ENCODE results near the gene ITPR2.
"Not testable (repeated sequence)": the region's sequence is repeated elsewhere in the genome, so short reads cannot be mapped to it uniquely, and the experiment has no call there.

ITPR2 gene

GRCh38 chr12:26700430-26700829 lies 132.6 kb downstream of the ITPR2 start:
- DNase-seq = no peak
- ATAC-seq = no peak

GRCh38 chr12:26699237-26699636 lies 133.8 kb downstream of the ITPR2 start:
- DNase-seq (no peak), ATAC-seq (no peak)

DNA sequence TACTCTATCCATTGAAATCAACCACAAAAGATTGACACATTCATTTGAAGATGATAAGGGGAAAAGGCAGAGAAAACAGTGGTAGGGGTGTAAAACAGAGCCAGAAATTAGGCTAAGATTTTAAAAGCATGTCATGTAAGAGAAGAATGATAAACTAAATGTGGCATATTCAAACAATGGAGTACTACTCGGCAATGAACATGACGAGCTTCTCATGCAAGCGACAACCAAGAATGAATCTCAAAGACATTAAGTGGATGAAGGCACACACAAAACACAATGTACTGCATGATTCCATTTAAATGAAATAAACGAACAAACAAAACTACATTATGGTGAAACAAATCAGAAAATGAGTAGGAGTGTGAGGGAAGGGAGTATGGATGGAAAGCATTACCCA lies 134.8 kb downstream of the ITPR2 start:
- no peak for ATAC-seq
- no peak for DNase-seq

- no peak for ATAC-seq
- no peak for DNase-seq
Measured at GRCh38 chr12:26697217-26697616, 135.8 kb downstream of the ITPR2 start.

DNA sequence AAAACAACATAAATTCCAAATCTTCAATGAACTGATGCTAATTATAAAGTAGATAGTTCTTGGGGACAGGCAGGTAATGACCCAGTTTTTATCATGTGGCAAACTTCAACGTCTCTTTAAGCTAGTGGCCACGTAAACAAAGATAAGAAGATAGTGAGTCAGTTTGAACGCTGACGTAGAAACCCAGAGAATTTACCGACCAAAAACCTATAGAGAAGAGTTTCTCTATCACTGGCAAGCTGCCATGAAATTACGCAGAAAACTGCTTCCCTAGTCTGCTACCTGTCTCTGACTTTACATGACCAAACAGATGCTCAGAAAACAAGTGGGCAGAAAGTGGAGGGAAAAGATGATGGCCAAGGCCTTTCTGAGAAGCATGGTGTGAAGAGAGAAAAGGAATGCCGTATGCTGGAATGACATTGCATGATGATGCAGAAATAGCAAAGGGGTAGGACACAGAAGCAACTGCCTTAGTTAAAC lies 136.3 kb downstream of the ITPR2 start:
- no peak for ATAC-seq
- no peak for DNase-seq

DNA sequence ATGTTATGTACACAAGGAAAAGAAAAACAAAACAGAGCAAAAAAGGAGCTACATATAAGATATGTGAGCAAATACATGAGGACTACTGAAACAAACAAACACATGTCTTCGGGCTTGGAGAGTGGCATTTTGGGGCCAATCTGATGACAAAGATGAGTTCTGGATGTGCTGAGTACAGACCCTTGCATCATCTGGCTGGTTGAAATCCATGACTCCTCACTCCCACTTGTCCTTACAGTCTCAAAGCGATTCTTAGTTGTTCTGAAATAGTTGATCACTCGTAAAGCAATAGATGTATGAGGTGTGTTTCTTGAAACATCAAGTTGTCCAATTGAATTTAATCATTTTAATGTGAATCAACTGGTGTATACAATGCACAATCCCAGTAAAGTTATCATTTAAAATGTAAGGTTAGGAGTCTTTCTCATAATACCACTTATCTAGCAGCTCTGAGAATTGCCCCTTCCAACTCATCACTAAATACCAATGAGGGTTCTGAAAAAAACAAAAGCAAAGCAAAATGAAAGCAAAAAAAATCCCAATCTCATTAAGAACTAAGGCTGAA lies 136.9 kb downstream of the ITPR2 start:
- no peak for DNase-seq
- ATAC-seq = no peak

DNA sequence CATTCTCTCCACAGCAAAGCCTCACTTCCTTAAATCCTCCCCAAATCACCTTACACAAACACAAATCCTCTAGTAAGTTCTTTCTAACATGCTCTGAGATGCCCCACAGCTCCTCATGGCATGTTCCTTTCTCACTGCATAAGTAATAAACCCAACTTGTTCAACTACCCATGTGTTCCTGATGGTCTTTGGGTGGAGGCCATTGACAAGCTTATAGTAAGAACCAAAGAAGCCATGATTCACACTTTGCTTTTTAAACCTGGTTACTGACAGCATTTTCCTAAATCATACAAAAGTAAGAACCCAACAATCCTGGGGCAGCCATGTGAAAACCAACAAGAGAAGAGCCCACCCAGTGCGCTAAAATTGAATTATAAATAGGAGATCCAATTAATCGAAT lies 138.6 kb downstream of the ITPR2 start:
- DNase-seq (no peak), ATAC-seq (no peak)

- DNase-seq (no peak), ATAC-seq (no peak)
Measured at GRCh38 chr12:26692407-26692806, 140.6 kb downstream of the ITPR2 start.

- ATAC-seq (no peak), DNase-seq (no peak)
Measured at GRCh38 chr12:26691234-26691970, 141.6 kb downstream of the ITPR2 start.

- ATAC-seq (no peak), DNase-seq (no peak)
Measured at GRCh38 chr12:26690601-26691000, 142.4 kb downstream of the ITPR2 start.

DNA sequence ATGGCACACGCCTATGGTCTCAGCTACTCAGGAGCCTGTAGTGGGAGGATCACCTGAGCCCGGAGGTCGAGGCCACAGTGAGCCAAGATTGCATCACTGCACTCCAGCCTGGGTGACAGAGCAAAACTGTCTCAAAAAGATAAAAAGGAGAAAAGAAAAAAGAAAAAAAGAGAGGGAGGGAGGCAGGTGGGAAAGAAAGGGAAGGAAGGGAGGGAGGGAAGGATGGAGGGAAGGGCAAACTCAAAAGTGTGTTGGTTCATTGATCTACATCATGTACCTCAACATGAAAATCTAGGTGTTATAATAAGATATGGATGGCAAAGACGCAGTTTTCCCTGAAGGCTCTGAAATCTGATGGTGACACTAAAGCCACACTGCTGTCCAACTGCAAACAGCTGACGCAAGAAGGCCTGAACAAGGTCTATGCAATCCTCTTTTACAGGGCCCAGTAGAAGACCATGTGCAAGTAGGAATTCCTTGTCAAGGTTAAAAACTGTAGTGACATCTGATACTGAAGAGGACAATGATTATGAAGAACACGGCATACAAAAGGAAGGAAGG lies 143.6 kb downstream of the ITPR2 start:
- no peak for ATAC-seq
- no peak for DNase-seq

- no peak for ATAC-seq
- no peak for DNase-seq
Measured at GRCh38 chr12:26688344-26688904, 144.6 kb downstream of the ITPR2 start.

DNA sequence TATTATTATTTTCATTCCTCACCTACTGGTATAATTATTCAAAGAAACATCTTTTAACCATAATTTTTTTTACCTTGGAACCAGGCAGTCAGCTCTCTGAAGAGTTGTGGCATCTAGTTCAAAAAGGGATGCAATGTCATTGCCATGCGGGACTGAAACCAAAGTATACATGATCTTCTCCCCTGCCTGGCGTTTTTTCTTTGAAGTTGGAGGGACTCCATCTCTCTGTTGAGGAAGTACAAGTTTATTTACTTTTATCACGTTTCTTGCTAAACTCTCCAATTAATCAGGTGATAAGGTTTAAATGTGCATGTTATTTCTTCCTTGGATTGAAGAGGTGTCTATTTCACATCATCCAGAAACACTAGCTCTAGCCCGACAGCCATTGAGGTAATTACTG lies 146.6 kb downstream of the ITPR2 start:
- ATAC-seq = no peak
- no peak for DNase-seq

GRCh38 chr12:26684101-26684500 lies 148.9 kb downstream of the ITPR2 start:
- ATAC-seq (no peak), DNase-seq (no peak)

- no peak for DNase-seq
- ATAC-seq = no peak
Measured at GRCh38 chr12:26683443-26683842, 149.6 kb downstream of the ITPR2 start.

GRCh38 chr12:26680727-26681455 lies 152.1 kb downstream of the ITPR2 start:
- DNase-seq = no peak
- ATAC-seq = no peak

DNA sequence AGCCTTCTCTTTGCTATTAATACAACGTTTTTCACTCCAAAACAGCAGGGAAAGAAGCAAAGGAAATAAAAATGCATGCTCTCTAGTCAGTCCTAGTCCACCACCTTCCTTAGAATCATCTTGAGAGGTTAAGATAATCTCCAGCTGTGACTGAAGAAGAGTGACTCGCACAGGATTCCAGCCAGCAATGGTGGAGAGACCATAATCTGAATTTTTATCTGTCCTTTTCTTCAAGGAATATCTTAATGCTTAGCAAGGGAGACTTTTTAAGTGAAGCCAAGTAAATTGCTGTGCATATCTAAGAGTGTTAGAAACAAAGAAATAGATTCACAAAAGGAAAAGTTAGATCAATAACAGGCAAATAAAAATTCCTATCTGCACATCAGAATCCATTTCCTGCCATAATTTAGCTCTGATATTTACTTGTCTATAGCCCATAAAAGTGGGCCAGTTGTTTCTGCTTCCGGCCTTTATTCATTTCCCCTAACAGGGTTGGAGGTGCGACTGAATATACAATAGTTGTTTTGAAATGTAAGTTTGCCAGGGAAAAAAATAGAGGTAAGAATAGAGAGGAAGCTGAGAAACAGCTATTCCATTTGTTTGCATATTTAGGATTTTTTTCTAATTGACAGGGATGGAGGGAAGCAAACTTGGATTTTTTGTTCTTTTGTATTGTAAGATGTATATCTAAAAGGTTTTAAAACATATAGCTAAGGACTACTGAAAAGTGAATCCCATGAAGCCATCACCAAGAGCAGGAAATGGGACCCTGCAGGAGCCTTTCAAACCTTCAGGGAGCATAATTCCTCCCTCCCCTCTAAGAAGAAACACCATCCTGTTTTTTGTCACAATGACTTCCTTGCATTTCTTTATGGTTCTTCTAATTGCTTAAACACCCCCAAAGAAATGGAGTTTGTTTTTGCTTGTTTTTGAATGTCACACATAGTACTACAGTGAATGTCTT lies 154.0 kb downstream of the ITPR2 start:
- ATAC-seq = no peak

GRCh38 chr12:26671487-26671886 lies 161.5 kb downstream of the ITPR2 start:
- not testable (repeated sequence) for DNase-seq, ATAC-seq

More for the DNA sequence above, 154.0 kb downstream of the ITPR2 start:
- no peak for DNase-seq

DNA sequence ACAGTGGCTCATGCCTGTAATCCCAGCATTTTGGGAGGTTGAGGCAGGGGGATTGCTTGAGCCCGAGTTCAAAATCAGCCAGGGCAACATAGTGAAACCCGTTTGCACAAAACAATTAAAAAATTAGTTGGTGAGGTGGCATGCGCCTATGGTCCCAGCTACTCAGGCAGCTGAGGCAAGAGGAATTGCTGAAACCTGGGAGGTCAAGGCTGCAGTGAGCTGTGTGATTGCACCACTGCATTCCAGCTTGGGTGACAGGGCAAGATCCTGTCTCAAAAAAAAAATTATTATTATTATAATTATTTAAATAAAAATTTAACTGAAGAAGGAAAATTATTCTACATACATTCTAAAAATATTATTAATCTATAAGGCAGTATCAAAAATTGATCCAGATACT lies 164.1 kb downstream of the ITPR2 start:
- no peak for ATAC-seq
- DNase-seq = no peak

DNA sequence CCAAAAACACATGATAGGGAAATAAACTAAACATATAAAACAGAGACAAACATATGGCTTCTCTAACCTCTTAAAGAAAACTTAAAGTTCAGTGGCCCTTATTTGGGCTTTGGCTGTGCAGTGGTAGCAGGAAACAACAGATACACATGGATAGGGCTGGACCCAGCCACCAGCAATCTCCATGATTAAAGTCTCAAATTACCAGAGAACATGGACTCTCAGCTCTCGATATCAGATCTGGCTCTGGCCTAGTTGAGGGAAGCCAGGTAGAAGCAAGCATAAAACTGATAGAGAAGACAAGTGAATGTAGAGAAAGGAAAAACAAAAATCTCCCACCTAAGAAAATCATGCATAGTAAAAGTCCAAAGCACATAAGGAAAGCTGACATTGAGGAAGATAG lies 164.8 kb downstream of the ITPR2 start:
- DNase-seq (no peak), ATAC-seq (no peak)

- no peak for ATAC-seq
- no peak for DNase-seq
Measured at GRCh38 chr12:26666286-26666685, 166.7 kb downstream of the ITPR2 start.
